ENCODE results near the gene GATA2. TPM values are rescaled to one million over a fixed set of nuclear protein-coding genes. Genes with fewer than 3 reads are reported as not detected.

Gene GATA2
- total RNA-seq, 1 donor from 2014 or later = 0.10 TPM

- H3K4me1 Mint-ChIP-seq (ENCODE audit: low read depth) = peaks cover 23% of the 10 kb centered on the region
- H3K27me3 Mint-ChIP-seq (ENCODE audit: low read depth) = peaks cover 54% of the 10 kb centered on the region
- H3K4me3 Mint-ChIP-seq (ENCODE audit: unreplicated experiment) = peak overlapping the region; percentile 21
- no peak overlapping the region for H3K27ac Mint-ChIP-seq (ENCODE audit: unreplicated experiment)
- H3K9me3 Mint-ChIP-seq (ENCODE audit: low read depth) = no peaks in the 10 kb centered on the region
- TF ChIP-seq CTCF (IDR thresholded peaks at IDR 0.05) = peak; percentile 61
- peak; percentile 64 for DNase-seq (ENCODE audit: low spot score)
- no peaks in the 10 kb centered on the region for H3K36me3 Mint-ChIP-seq (ENCODE audit: low read depth)
Observed at GRCh38 chr3:128482666-128483656, 10.0 kb downstream of the GATA2 start.

- Mint-ChIP-seq H3K4me1 (ENCODE audit: low read depth) (peaks cover 19% of the 10 kb centered on the region), H3K27ac (ENCODE audit: unreplicated experiment) (no peak overlapping the region), H3K4me3 (ENCODE audit: unreplicated experiment) (no peak overlapping the region), H3K9me3 (ENCODE audit: low read depth) (no peaks in the 10 kb centered on the region), H3K27me3 (ENCODE audit: low read depth) (peaks cover 50% of the 10 kb centered on the region), H3K36me3 (ENCODE audit: low read depth) (no peaks in the 10 kb centered on the region)
- TF ChIP-seq CTCF (IDR thresholded peaks at IDR 0.05) = no peak
- DNase-seq (ENCODE audit: low spot score) = peak; percentile 42
Observed at GRCh38 chr3:128482175-128482574, 10.8 kb downstream of the GATA2 start.

GRCh38 chr3:128481438-128481942, 11.5 kb downstream of the GATA2 start:
- TF ChIP-seq CTCF (IDR thresholded peaks at IDR 0.05) = no peak
- DNase-seq (ENCODE audit: low spot score) = peak; percentile 68
- H3K27me3 Mint-ChIP-seq (ENCODE audit: low read depth) = peaks cover 44% of the 10 kb centered on the region
- H3K4me3 Mint-ChIP-seq (ENCODE audit: unreplicated experiment) = no peak overlapping the region
- no peaks in the 10 kb centered on the region for H3K36me3 Mint-ChIP-seq (ENCODE audit: low read depth)
- peaks cover 14% of the 10 kb centered on the region for H3K4me1 Mint-ChIP-seq (ENCODE audit: low read depth)
- no peak overlapping the region for H3K27ac Mint-ChIP-seq (ENCODE audit: unreplicated experiment)
- H3K9me3 Mint-ChIP-seq (ENCODE audit: low read depth) = no peaks in the 10 kb centered on the region

GRCh38 chr3:128480717-128481437, 12.1 kb downstream of the GATA2 start:
- TF ChIP-seq CTCF (IDR thresholded peaks at IDR 0.05) = no peak
- peaks cover 42% of the 10 kb centered on the region for H3K27me3 Mint-ChIP-seq (ENCODE audit: low read depth)
- peak; percentile 90 for DNase-seq (ENCODE audit: low spot score)
- peaks cover 14% of the 10 kb centered on the region for H3K4me1 Mint-ChIP-seq (ENCODE audit: low read depth)
- no peak overlapping the region for H3K4me3 Mint-ChIP-seq (ENCODE audit: unreplicated experiment)
- H3K36me3 Mint-ChIP-seq (ENCODE audit: low read depth) = no peaks in the 10 kb centered on the region
- H3K27ac Mint-ChIP-seq (ENCODE audit: unreplicated experiment) = no peak overlapping the region
- no peaks in the 10 kb centered on the region for H3K9me3 Mint-ChIP-seq (ENCODE audit: low read depth)

GRCh38 chr3:128480278-128480677, 12.7 kb downstream of the GATA2 start:
- H3K4me3 Mint-ChIP-seq (ENCODE audit: unreplicated experiment) = no peak overlapping the region
- peak; percentile 71 for DNase-seq (ENCODE audit: low spot score)
- peaks cover 38% of the 10 kb centered on the region for H3K27me3 Mint-ChIP-seq (ENCODE audit: low read depth)

More at GRCh38 chr3:128480278-128480677, 12.7 kb downstream of the GATA2 start:
- H3K27ac Mint-ChIP-seq (ENCODE audit: unreplicated experiment) = no peak overlapping the region
- TF ChIP-seq CTCF (IDR thresholded peaks at IDR 0.05) = no peak
- H3K4me1 Mint-ChIP-seq (ENCODE audit: low read depth) = peaks cover 14% of the 10 kb centered on the region
- no peaks in the 10 kb centered on the region for H3K36me3 Mint-ChIP-seq (ENCODE audit: low read depth)
- no peaks in the 10 kb centered on the region for H3K9me3 Mint-ChIP-seq (ENCODE audit: low read depth)

Measured in chondrocyte (in vitro differentiated cells).